DMS114 treated with DMSO at 0.1 percent for 48 hours (cell line): ENCODE data around the gene WDR20.
"Not testable (repeated sequence)": the region's sequence is repeated elsewhere in the genome, so short reads cannot be mapped to it uniquely, and the experiment has no call there.

ENCODE experiments used
- DNase-seq: peaks from one replicate; lab custom pipeline; 2025; ENCODE audit not compliant: unreplicated experiment; lab: John Stamatoyannopoulos, UW

Gene WDR20

GRCh38 chr14:102170061-102170460, 30.4 kb downstream of the WDR20 start:
- no peak for DNase-seq

GRCh38 chr14:102171173-102172020, 31.7 kb downstream of the WDR20 start:
- no peak for DNase-seq

GRCh38 chr14:102172021-102172272, 32.2 kb downstream of the WDR20 start:
- DNase-seq: not testable (repeated sequence)

- not testable (repeated sequence) for DNase-seq
Measured at GRCh38 chr14:102172721-102173120, 33.0 kb downstream of the WDR20 start.

- no peak for DNase-seq
Measured at GRCh38 chr14:102177161-102177560, 37.5 kb downstream of the WDR20 start.

GRCh38 chr14:102178806-102179205, 39.1 kb downstream of the WDR20 start:
- no peak for DNase-seq

GRCh38 chr14:102180248-102180998, 40.7 kb downstream of the WDR20 start:
- no peak for DNase-seq

- no peak for DNase-seq
Measured at GRCh38 chr14:102181187-102181586, 41.5 kb downstream of the WDR20 start.

- DNase-seq: no peak
Measured at GRCh38 chr14:102182190-102182589, 42.5 kb downstream of the WDR20 start.

- no peak for DNase-seq
Measured at GRCh38 chr14:102182936-102183619, 43.4 kb downstream of the WDR20 start.

- no peak for DNase-seq
Measured at GRCh38 chr14:102183886-102184285, 44.2 kb downstream of the WDR20 start.

GRCh38 chr14:102184316-102185035, 44.8 kb downstream of the WDR20 start:
- DNase-seq: no peak

GRCh38 chr14:102185360-102185759, 45.7 kb downstream of the WDR20 start:
- no peak for DNase-seq

- no peak for DNase-seq
Measured at GRCh38 chr14:102187044-102187443, 47.3 kb downstream of the WDR20 start.

GRCh38 chr14:102187568-102188001, 47.9 kb downstream of the WDR20 start:
- no peak for DNase-seq

GRCh38 chr14:102188187-102188586, 48.5 kb downstream of the WDR20 start:
- DNase-seq: no peak

GRCh38 chr14:102189874-102190273, 50.2 kb downstream of the WDR20 start:
- DNase-seq: no peak

- DNase-seq: no peak
Measured at GRCh38 chr14:102192840-102193502, 53.3 kb downstream of the WDR20 start.

GRCh38 chr14:102194856-102195255, 55.2 kb downstream of the WDR20 start:
- no peak for DNase-seq

- no peak for DNase-seq
Measured at GRCh38 chr14:102195446-102195845, 55.7 kb downstream of the WDR20 start.
